NCI-H1417 (cell line): Measurements from ENCODE around the gene TAS2R39.
"Not testable (repeated sequence)": the region's sequence is repeated elsewhere in the genome, so short reads cannot be mapped to it uniquely, and the experiment has no call there.

Experiments used
- DNase-seq, 3 experiments: peaks; one replicate each; lab custom pipeline; 2025; lab: John Stamatoyannopoulos, UW

TAS2R39 gene

DNA sequence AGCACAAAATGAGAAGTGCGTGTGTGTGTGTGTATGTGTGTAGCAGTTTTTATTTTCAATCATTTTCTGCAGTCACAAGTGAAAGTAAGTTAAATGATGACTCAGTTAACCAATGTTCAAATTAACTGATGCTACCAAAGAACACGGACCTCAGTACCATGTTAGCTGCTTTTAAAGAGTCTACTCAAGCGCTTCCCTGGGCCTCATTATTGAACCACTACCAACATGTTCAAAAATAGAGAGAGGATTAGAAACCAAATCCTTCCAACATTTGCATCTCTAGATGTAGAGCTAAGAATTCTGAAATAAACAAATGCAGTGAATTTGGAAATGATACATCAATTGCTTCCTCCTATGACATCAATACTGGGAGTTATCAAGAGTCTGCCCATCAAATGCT, at the start of gene TAS2R39:
Gene TAS2R39, plus strand, starts transcription at position 396 of the 400 bp plus-strand sequence. Its CDS starts 0 bp downstream, at position 396.
- DNase-seq = no peak

GRCh38 chr7:143147070-143147469, 36.1 kb upstream of the TAS2R39 start:
- no peak for DNase-seq

- DNase-seq = no peak
These were observed 35.2 kb upstream of the TAS2R39 start for GRCh38 chr7:143148050-143148449.

- DNase-seq = no peak
These were observed 34.6 kb upstream of the TAS2R39 start for GRCh38 chr7:143148651-143149050.

- DNase-seq = not testable (repeated sequence)
These were observed 32.5 kb upstream of the TAS2R39 start for GRCh38 chr7:143150696-143151095.

DNA sequence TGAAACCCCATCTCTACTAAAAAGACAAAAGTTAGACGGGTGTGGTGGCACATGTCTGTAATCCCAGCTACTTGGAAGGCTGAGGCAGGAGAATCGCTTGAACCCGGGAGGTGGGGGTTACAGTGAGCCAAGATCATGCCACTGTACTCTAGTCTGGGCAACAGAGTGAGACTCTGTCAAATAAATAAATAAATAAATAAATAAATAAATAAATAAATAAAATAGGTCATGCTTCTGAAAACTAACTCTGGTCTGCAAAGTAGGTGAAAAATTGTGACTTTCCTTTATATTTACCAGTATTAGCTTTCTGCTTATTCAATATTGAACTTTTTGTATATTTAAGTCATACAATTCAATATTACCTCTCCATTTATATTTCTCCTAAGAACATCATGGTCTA, 24.6 kb upstream of the TAS2R39 start:
- DNase-seq = not testable (repeated sequence)

DNA sequence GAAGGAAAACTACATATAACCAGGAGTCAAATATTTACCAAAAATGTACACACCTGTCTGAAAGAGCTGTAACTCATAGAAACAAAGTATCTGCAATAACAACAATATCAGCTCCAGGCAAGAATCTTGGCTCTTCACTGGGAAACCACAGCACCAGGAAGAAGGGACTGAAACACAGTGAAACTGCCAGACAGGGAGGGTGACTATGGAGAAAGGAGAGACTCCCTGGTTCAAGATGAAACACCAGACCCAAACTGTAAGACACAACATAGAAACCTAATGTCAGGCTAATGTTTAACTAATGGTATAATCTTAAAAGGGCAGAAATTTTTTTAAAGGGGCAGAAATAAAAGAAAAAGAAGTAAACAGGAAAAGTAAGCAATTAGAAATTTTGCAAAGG, 11.5 kb upstream of the TAS2R39 start:
- DNase-seq = peak in 1 of 3 experiments; percentile 12

DNA sequence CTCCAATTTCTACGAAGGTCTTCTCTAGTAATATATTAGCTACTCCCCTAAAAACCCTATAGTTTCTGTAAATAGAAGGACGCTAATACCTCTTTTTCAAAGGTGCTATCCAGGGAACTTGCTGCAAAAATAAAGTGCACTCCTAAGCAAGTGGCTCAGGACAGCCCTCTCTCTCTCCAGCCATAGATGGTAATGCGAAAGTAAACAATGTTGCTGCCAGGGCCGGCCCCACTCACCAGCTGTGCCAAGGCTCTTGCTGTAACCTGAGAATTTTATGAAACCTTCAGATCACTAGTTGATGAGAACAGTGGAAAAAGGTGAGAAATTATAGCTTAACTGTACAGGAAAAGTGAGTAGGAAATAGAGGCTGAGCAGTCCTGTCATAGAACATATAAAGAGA, 10.9 kb upstream of the TAS2R39 start:
- peak; percentile 14 to 77 (median 48) for DNase-seq

- DNase-seq = no peak
These were observed 7.1 kb upstream of the TAS2R39 start for GRCh38 chr7:143176128-143176527.

- no peak for DNase-seq
These were observed 5.7 kb upstream of the TAS2R39 start for GRCh38 chr7:143177374-143178119.

GRCh38 chr7:143180771-143181170, 2.4 kb upstream of the TAS2R39 start:
- not testable (repeated sequence) for DNase-seq

DNA sequence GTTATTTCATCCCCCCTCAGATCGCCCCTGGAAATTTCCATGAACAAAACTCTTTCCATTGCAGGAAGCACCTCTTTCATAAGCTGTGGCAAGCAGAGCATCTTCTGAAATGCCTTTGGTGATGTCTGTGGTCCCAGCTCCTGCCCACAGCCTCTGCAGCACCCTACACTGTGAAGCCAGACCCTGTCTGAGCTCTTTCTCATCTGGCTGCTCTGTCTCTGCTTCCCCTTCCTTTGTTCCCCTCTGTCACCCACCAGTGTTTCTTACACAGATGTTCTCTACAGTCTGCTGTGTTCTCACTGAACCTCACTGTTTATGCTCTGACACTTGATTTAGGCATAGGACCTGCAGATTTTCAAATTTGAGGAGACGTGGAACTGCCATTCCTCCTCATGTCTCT, 1.9 kb upstream of the TAS2R39 start:
- DNase-seq = no peak

DNA sequence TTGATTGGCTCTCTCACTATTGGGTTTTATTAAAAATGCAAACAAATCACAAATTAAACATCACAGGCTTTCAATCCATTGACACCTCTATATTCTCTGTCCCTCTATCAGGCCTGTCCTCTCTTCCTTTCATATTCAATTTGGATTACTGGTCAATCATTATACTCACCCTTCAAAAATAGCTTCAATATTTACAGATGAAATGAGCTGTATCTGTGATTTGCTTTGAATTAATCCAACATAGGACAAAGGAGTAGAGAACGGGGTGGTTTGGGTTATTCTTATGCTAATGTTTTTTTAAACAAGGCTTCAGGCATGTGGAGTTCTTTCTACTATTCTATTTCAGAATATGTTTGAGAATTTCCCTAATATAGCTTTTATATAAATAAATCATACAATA, 2.3 kb downstream of the TAS2R39 start:
- DNase-seq = no peak

- DNase-seq = no peak
These were observed 5.8 kb downstream of the TAS2R39 start for GRCh38 chr7:143188994-143189393.

DNA sequence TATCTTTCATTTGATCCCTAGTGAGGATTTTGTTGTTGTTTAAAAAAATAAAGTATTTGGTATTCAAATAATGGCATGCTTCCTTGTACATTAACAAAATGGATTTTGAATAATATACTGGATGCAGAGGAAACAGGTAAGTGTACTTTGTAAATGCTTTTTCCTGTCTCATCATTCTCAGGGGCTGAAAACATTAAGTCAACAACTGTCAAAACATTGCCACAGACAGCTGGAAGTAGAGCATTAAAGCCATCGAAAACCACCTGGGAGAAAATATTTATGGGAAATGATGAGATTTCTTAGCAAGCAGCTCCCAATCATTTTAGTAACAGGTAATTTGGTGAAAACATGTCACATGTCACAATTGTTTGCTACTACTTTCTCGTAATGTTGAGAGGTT, 10.7 kb downstream of the TAS2R39 start:
- peak in 1 of 3 experiments; percentile 29 for DNase-seq

DNA sequence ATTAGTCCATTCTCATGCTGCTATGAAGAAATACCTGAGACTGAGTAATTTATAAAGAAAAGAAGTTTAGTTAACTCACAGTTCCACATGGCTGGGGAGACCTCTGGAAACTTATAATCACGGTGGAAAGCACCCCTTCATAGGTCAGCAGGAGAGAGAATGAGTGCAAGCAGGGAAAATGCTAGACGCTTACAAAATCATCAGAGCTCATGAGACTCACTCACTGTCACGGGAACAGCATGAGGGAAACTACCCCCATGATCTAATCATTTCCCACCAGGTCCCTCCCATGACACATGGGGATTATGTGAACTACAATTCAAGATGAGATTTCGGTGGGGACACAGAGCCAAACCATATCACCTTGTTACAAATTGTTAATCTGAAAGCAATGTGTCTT, 15.8 kb downstream of the TAS2R39 start:
- DNase-seq = no peak

- no peak for DNase-seq
These were observed 18.9 kb downstream of the TAS2R39 start for GRCh38 chr7:143202161-143202560.

- no peak for DNase-seq
These were observed 20.2 kb downstream of the TAS2R39 start for GRCh38 chr7:143203386-143203785.

- no peak for DNase-seq
These were observed 22.5 kb downstream of the TAS2R39 start for GRCh38 chr7:143205560-143206293.

DNA sequence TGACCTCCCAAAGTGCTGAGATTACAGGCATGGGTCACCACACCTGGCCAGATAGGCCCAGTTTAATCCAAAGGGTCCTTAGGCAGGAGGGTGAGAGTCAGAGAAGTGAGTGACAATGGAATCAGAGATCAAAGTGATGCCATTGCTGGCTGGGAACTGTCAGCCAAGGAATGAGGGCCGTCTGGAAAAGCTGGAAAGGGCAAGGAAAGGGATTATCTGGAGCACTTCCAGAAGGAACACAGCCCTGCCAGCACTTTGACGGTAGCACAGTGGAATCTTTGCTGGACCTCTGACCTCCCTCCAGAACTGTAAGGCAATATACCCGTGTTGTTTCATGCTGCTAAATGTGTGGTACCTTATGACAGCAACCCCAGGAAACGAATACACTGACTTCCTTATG, 27.3 kb downstream of the TAS2R39 start:
- no peak for DNase-seq

- DNase-seq = not testable (repeated sequence)
These were observed 30.3 kb downstream of the TAS2R39 start for GRCh38 chr7:143213478-143213877.

GRCh38 chr7:143214789-143215679, 31.8 kb downstream of the TAS2R39 start:
- DNase-seq = peak; percentile 69 to 94 (median 87)
